Pancreas (tissue), 10 donors: Measurements from ENCODE around the gene TMEM35A. TPM values are rescaled to one million over a fixed set of nuclear protein-coding genes. Genes with fewer than 3 reads are reported as not detected.

ENCODE experiments used
- ATAC-seq, 4 donors: fragments of 200-7000 bp; cut with Tn5 transposase; one replicate each; pipeline versions ENCODE4 v1.8.0 to v1.9.1; 2020; ENCODE audit warnings: mild to moderate bottlenecking in 4 of 4, moderate library complexity in 4 of 4
- DNase-seq, 6 donors: peaks; one replicate each; pipeline ENCODE4 v3.0.0-alpha.2; 2020
- FAIRE-seq: peaks from 2 replicates; lab custom pipeline; 2012; peaks lifted over from hg19 to GRCh38; lab: Jason Lieb, UNC
- H3K27ac ChIP-seq, 4 donors: fragments of 200-600 bp; sonication (generic); 1 replicate in 3 of 4; 2 replicates in 1 of 4; pipeline versions ENCODE4 v1.5.0 to v1.8.0; 2020
- H3K27me3 ChIP-seq, 4 donors: fragments of 200-600 bp; one replicate each; pipeline ENCODE4 v1.8.0; 2021
- H3K36me3 ChIP-seq, 3 donors: fragments of 200-600 bp; sonication (generic) in 1 of 3; one replicate each; pipeline versions ENCODE4 v1.5.0 to v1.8.0; 2020 to 2021
- H3K4me1 ChIP-seq, 3 donors: fragments of 200-600 bp; one replicate each; pipeline ENCODE4 v1.8.0; 2021
- H3K4me3 ChIP-seq, 4 donors: fragments of 200-600 bp; sonication (generic) in 2 of 4; one replicate each; pipeline versions ENCODE4 v1.5.0 to v1.8.0; 2020 to 2021
- H3K9me3 ChIP-seq, 4 donors: fragments of 200-600 bp; one replicate each; pipeline ENCODE4 v1.8.0; 2021
- CTCF ChIP-seq, 4 donors: fragments of 200-600 bp; sonication (generic) in 3 of 4; IDR thresholded peaks; one replicate each; pipeline versions ENCODE4 v1.5.0 to v1.8.0; 2021; ENCODE audit warnings: antibody characterized with exemption in 4 of 4
- WGBS, 2 donors: extraction: QIAGEN DNeasy Blood & Tissue Kit; methylation state at CpG; one replicate each; pipeline ENCODE4 v1.1.7; 2013; 5-methylcytosine and 5-hydroxymethylcytosine counted together
- intact Hi-C, 3 donors: fragments of 100-400 bp; cut with DNase I; formaldehyde crosslinking; loops; one replicate each; pipeline versions ENCODE4 v1.11.1 to v1.14.2; 2022
- polyA plus RNA-seq, 2 donors: library from polyadenylated mRNA; stranded (reverse); fragments of 200-250 nt; gene quantifications; one replicate each; pipeline ENCODE4 v1.2.3, GENCODE V29; 2013
- total RNA-seq, 6 donors: library from RNA; stranded (reverse); fragmentation: NEBNext Ultra II Directional in 4 of 6; extraction: Animal tissue kit (Norgen Biotek cat#: 25700) in 4 of 6; gene quantifications; one replicate each; pipeline versions ENCODE4 v1.2.1 to v1.2.4, GENCODE V29; 2021 to 2023
- donor health status: healthy with polysubstance abuse.
- donor health status: DM: no; HTN: no; CAD: no; lungs with moderate emphysema.
- donor health status: DM: no; HTN: no; CAD: no.
- donor health status: control.
- donor health status: control.
- donor health status: Bipolar disorder and iron deficiency.
- donor health status: DM: yes; HTN: yes; CAD: no.
- donor health status: DM: no; HTN: no; CAD: no.
- donor health status: DM: no; HTN: no; CAD: no.
- donor health status: DM: yes; HTN: yes; CAD: no.

TMEM35A gene
- total and polyA plus RNA-seq, 8 donors = 0.08 to 0.59 (median 0.15) TPM; not detected in 1

- 35 to 52% methylated on average over 3 of the region's 3 CpGs for WGBS, 2 donors
- TF ChIP-seq CTCF (IDR thresholded peaks at IDR 0.05) = no peak
- intact Hi-C loops = no loop called here
- DNase-seq (no peak), FAIRE-seq (no peak), ATAC-seq (no peak)
- H3K4me3 ChIP-seq = no peak overlapping the region
- no peaks in the 10 kb centered on the region for H3K9me3 ChIP-seq
- H3K36me3 ChIP-seq = no peaks in the 10 kb centered on the region
- H3K27me3 ChIP-seq = no peaks in the 10 kb centered on the region
- H3K27ac ChIP-seq = no peak overlapping the region
- H3K4me1 ChIP-seq = no peaks in the 10 kb centered on the region
Observed at GRCh38 chrX:101071582-101071981, 7.1 kb upstream of the TMEM35A start.

- no peaks in the 10 kb centered on the region for H3K36me3 ChIP-seq
- no peak for ATAC-seq
- no peaks in the 10 kb centered on the region for H3K4me1 ChIP-seq
- intact Hi-C loops = no loop called here
- H3K9me3 ChIP-seq = no peaks in the 10 kb centered on the region
- no peak overlapping the region for H3K4me3 ChIP-seq
- WGBS, 2 donors = 46 to 55% methylated on average over 8 of the region's 8 CpGs
- DNase-seq = no peak
- peaks cover 0 to 15% (median 0%) of the 10 kb centered on the region in 4 donors for H3K27me3 ChIP-seq
- H3K27ac ChIP-seq = no peak overlapping the region
- TF ChIP-seq CTCF (IDR thresholded peaks at IDR 0.05) = no peak
- FAIRE-seq = no peak
Observed at GRCh38 chrX:101079736-101080270, 1.1 kb downstream of the TMEM35A start.

DNA sequence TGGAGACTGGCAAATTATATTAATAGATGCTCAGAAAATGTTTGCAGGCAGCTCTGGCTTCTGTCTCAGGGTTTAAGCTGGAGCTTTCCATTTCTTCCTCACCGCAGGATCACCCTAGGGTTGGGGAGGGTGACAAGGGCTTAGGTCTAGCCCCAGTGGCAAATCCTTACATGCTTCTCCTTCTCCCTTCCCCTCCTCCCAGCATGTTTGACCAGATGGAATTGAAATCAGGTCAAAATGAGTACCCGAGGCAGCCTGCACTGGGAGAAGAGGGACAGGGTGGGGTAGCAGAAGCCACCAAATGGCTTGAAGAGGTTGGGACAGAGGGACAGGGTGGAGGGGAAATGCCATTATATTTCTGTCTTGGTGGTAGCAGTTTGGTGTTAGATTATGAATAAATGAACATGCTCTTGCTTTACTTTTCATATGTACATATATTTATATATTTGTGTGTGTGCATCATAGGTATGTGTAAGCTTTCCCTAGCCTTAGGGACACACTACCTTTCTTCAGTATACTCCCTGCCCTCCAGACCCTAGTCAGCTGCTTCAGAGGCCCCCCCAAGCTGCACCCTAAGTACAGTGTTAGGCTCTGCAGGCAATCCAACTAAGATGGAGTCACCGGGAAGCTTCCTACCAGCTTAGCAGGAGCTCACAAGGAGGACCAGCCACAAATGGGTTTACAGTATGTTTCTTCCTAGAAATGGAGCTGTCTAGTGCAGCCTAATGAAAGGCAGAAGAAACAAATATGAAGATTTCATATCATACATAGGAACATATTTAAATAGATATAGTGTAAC is 1.8 kb downstream of the TMEM35A start:
- Histone ChIP-seq H3K9me3 (no peaks in the 10 kb centered on the region), H3K4me1 (no peaks in the 10 kb centered on the region), H3K36me3 (no peaks in the 10 kb centered on the region), H3K27ac (no peak overlapping the region), H3K27me3 (peaks cover 0 to 18% (median 0%) of the 10 kb centered on the region in 4 donors), H3K4me3 (no peak overlapping the region)
- intact Hi-C loops = no loop called here
- no peak for DNase-seq
- whole genome bisulfite sequencing, 2 donors = 69 to 73% methylated on average over 3 of the region's 3 CpGs
- no peak for TF ChIP-seq CTCF (IDR thresholded peaks at IDR 0.05)
- no peak for ATAC-seq
- FAIRE-seq = no peak

DNA sequence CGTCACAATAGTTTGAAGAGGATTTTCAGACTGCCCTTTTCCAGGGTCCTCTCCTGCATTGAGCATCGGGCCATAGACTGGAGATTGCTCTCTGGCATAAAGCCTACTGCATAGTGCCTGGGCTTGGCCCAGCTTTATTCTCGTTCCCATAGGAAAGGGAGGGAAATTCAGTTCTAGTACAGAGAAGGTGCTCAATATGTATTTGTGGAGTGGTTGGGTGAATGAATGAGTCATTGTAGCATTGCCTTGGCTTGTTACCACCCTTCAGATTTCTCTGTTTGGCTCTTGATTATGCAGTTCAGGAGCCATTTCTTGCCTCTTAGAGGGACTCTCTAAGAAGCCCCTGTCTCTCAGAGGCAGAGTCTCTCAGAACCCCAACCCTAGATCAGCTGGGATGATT is 2.6 kb downstream of the TMEM35A start:
- no peak overlapping the region for H3K27ac ChIP-seq
- H3K27me3 ChIP-seq = peaks cover 0 to 18% (median 0%) of the 10 kb centered on the region in 4 donors
- no peak for TF ChIP-seq CTCF (IDR thresholded peaks at IDR 0.05)
- WGBS, 2 donors = 51 to 55% methylated on average over 3 of the region's 3 CpGs
- ATAC-seq = no peak
- no peak for FAIRE-seq
- H3K36me3 ChIP-seq = no peaks in the 10 kb centered on the region
- no peak overlapping the region for H3K4me3 ChIP-seq
- H3K9me3 ChIP-seq = no peaks in the 10 kb centered on the region
- no peak for DNase-seq
- no peaks in the 10 kb centered on the region for H3K4me1 ChIP-seq
- intact Hi-C loops = no loop called here

DNA sequence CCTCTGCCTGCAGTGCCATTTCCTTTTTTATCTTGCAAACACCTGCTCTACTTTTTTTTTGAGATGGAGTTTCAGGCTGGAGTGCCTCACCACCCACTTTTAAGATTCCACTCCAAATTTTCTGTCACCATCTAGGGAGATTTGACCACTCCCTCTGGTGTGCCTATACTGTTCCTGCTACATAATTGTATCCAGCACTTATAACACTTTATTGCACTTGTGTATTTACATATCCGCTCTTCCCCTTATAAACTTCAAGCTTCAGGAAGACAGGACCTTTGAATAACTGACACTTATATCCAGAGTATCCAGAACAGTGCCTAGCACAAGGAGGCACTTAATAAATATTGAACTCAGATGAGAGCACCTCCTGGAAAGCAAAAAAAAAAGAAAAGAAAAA is 13.1 kb downstream of the TMEM35A start:
- peaks cover 0 to 3% (median 0%) of the 10 kb centered on the region in 4 donors for H3K27me3 ChIP-seq
- intact Hi-C loops = no loop called here
- no peak for TF ChIP-seq CTCF (IDR thresholded peaks at IDR 0.05)
- no peaks in the 10 kb centered on the region for H3K9me3 ChIP-seq
- no peaks in the 10 kb centered on the region for H3K36me3 ChIP-seq
- H3K4me1 ChIP-seq = no peaks in the 10 kb centered on the region
- no peak for FAIRE-seq
- DNase-seq = no peak
- H3K4me3 ChIP-seq = no peak overlapping the region
- H3K27ac ChIP-seq = no peak overlapping the region
- no peak for ATAC-seq
- WGBS, 2 donors = 86 to 88% methylated on average over 1 of the region's 1 CpG
